Thyroid gland (tissue), 4 donors: ENCODE results near the gene KMT2B. TPM values are rescaled to one million over a fixed set of nuclear protein-coding genes. Genes with fewer than 3 reads are reported as not detected.

Source experiments
- total RNA-seq, 4 donors: library from RNA; depleted of rRNA; stranded (reverse); fragments of >200 nt; gene quantifications; one replicate each; pipeline ENCODE4 v1.2.3, GENCODE V29; 2016

KMT2B gene
- total RNA-seq, 4 donors from 2014 or later: 12.4 to 29.4 (median 19.7) TPM

Other genes starting within 250 kb of the KMT2B start
- gene KRTDAP, start 227.5 kb upstream of the KMT2B start, total RNA-seq: 1 to 10 TPM in 1 of 4 donors, not detected in 3; 2.7 TPM
- gene DMKN, start 204.4 kb upstream of the KMT2B start, total RNA-seq: 100 to 1,000 TPM; 164 to 348 (median 213) TPM
- 1 to 10 TPM in 1 of 4 donors, not detected in 3; 1.2 TPM for gene SBSN, start 189.7 kb upstream of the KMT2B start, total RNA-seq
- gene GAPDHS, start 184.5 kb upstream of the KMT2B start, total RNA-seq: 1 to 10 TPM in 1 of 4 donors, not detected in 3; 1.6 TPM
- 100 to 1,000 TPM; 186 to 202 (median 188) TPM for gene TMEM147, start 172.4 kb upstream of the KMT2B start, total RNA-seq
- 1 to 10 TPM in 1 of 4 donors, under 1 TPM in 3; 0.27 to 1.9 (median 0.33) TPM for gene ATP4A, start 154.3 kb upstream of the KMT2B start, total RNA-seq
- not detected for gene PMIS2, start 131.8 kb upstream of the KMT2B start, total RNA-seq
- gene HAUS5, start 105.3 kb upstream of the KMT2B start, total RNA-seq: 10 to 100 TPM in 3 of 4 donors, 1 to 10 TPM in 1; 7.9 to 17.8 (median 10.2) TPM
- 10 to 100 TPM; 49.4 to 90.9 (median 65.6) TPM for gene RBM42, start 89.0 kb upstream of the KMT2B start, total RNA-seq
- gene ETV2, start 76.3 kb upstream of the KMT2B start, total RNA-seq: under 1 TPM in 1 of 4 donors, not detected in 3; 0.56 TPM
- 100 to 1,000 TPM; 139 to 941 (median 369) TPM for gene COX6B1, start 69.7 kb upstream of the KMT2B start, total RNA-seq
- gene UPK1A, start 51.5 kb upstream of the KMT2B start, total RNA-seq: not detected
- gene ZBTB32, start 13.4 kb upstream of the KMT2B start, total RNA-seq: not detected
- 1 to 10 TPM; 5.2 to 6.1 (median 5.9) TPM for gene IGFLR1, start 24.4 kb downstream of the KMT2B start, total RNA-seq
- 10 to 100 TPM; 29.7 to 51.7 (median 36.8) TPM for gene U2AF1L4, start 27.4 kb downstream of the KMT2B start, total RNA-seq
- gene PSENEN, start 27.6 kb downstream of the KMT2B start, total RNA-seq: 10 to 100 TPM; 34.0 to 73.8 (median 40.5) TPM
- gene LIN37, start 30.6 kb downstream of the KMT2B start, total RNA-seq: 10 to 100 TPM in 2 of 4 donors, 1 to 10 TPM in 2; 8.2 to 21.5 (median 14.1) TPM
- 10 to 100 TPM; 17.3 to 31.8 (median 23.1) TPM for gene HSPB6, start 39.0 kb downstream of the KMT2B start, total RNA-seq
- gene PROSER3, start 40.2 kb downstream of the KMT2B start, total RNA-seq: 10 to 100 TPM in 3 of 4 donors, 1 to 10 TPM in 1; 8.2 to 34.3 (median 13.2) TPM
- gene ARHGAP33, start 57.6 kb downstream of the KMT2B start, total RNA-seq: 10 to 100 TPM in 3 of 4 donors, 1 to 10 TPM in 1; 4.2 to 16.0 (median 13.0) TPM
- not detected for gene PRODH2, start 94.8 kb downstream of the KMT2B start, total RNA-seq
- gene NPHS1, start 134.5 kb downstream of the KMT2B start, total RNA-seq: not detected
- under 1 TPM in 2 of 4 donors, not detected in 2; 0.20 to 0.33 TPM for gene KIRREL2, start 138.9 kb downstream of the KMT2B start, total RNA-seq
- 1 to 10 TPM in 2 of 4 donors, under 1 TPM in 2; 0.67 to 5.3 (median 2.8) TPM for gene APLP1, start 150.6 kb downstream of the KMT2B start, total RNA-seq
- gene NFKBID, start 182.5 kb downstream of the KMT2B start, total RNA-seq: 10 to 100 TPM in 3 of 4 donors, 1 to 10 TPM in 1; 7.0 to 56.7 (median 16.9) TPM
- gene HCST, start 184.5 kb downstream of the KMT2B start, total RNA-seq: 1 to 10 TPM in 2 of 4 donors, not detected in 2; 1.4 to 4.4 TPM
- gene TYROBP, start 190.3 kb downstream of the KMT2B start, total RNA-seq: 10 to 100 TPM; 10.1 to 80.4 (median 27.5) TPM
- gene LRFN3, start 218.4 kb downstream of the KMT2B start, total RNA-seq: 10 to 100 TPM in 3 of 4 donors, 1 to 10 TPM in 1; 7.1 to 15.5 (median 11.1) TPM